ENCODE results near the gene CD83. TPM values are rescaled to one million over a fixed set of nuclear protein-coding genes. Genes with fewer than 3 reads are reported as not detected.

Gene CD83
- total and polyA plus RNA-seq, 4 donors = 1.00 to 9.6 (median 7.3) TPM

- H3K27ac ChIP-seq (ENCODE audit: low read depth in 1 of 2, low read length in 2 of 2) = no peak overlapping the region
- H3K4me3 ChIP-seq (ENCODE audit: low read length in 2 of 2) = no peak overlapping the region
- 86 to 88% methylated on average over 6 of the region's 6 CpGs for WGBS, 2 donors
- H3K9me3 ChIP-seq (ENCODE audit: control insufficient read depth, low read length) = no peaks in the 10 kb centered on the region
- intact Hi-C loops (cut with DNase I) = no loop called here
- H3K4me1 ChIP-seq (ENCODE audit: control insufficient read depth in 1 of 2, insufficient read depth in 2 of 2, low read length in 2 of 2) = no peaks in the 10 kb centered on the region
- ATAC-seq (ENCODE audit: low FRiP score) (no peak), DNase-seq (no peak)
- H3K36me3 ChIP-seq (ENCODE audit: control insufficient read depth in 1 of 2, insufficient read depth in 2 of 2, low read length in 1 of 2) = no peaks in the 10 kb centered on the region
- H3K27me3 ChIP-seq (ENCODE audit: control insufficient read depth in 1 of 2, insufficient read depth in 2 of 2, low read length in 1 of 2) = no peaks in the 10 kb centered on the region
Measured at GRCh38 chr6:14177413-14178082, 60.0 kb downstream of the CD83 start.

- Histone ChIP-seq H3K36me3 (ENCODE audit: control insufficient read depth in 1 of 2, insufficient read depth in 2 of 2, low read length in 1 of 2) (no peaks in the 10 kb centered on the region), H3K4me3 (ENCODE audit: low read length in 2 of 2) (no peak overlapping the region), H3K27me3 (ENCODE audit: control insufficient read depth in 1 of 2, insufficient read depth in 2 of 2, low read length in 1 of 2) (no peaks in the 10 kb centered on the region), H3K27ac (ENCODE audit: low read depth in 1 of 2, low read length in 2 of 2) (no peak overlapping the region), H3K9me3 (ENCODE audit: control insufficient read depth, low read length) (no peaks in the 10 kb centered on the region), H3K4me1 (ENCODE audit: control insufficient read depth in 1 of 2, insufficient read depth in 2 of 2, low read length in 2 of 2) (no peaks in the 10 kb centered on the region)
- DNase-seq (no peak), ATAC-seq (ENCODE audit: low FRiP score) (no peak)
- WGBS, 2 donors = 93 to 95% methylated on average over 5 of the region's 5 CpGs
- intact Hi-C loops (cut with DNase I) = no loop called here
Measured at GRCh38 chr6:14178083-14178445, 60.5 kb downstream of the CD83 start.

DNA sequence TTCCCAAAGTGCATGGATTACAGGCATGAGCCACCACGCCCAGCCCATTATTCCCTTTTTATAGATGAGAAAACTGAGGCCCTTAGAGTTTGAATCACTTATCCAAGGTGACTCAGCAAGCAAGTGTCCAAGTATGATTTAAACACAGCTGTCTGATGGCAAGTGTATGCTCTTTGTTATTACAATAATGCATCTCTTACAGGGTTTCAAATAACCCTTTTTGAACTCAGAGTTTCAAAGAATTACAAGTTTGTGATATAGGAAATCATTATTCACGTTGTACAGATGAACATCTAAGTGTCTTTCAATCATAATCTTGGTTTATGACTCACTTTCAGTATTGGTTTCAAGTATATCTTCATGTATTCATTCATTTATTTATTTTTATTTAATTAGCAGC lies 63.0 kb downstream of the CD83 start:
- Histone ChIP-seq H3K27ac (ENCODE audit: low read depth in 1 of 2, low read length in 2 of 2) (no peak overlapping the region), H3K4me3 (ENCODE audit: low read length in 2 of 2) (no peak overlapping the region), H3K9me3 (ENCODE audit: control insufficient read depth, low read length) (no peaks in the 10 kb centered on the region), H3K27me3 (ENCODE audit: control insufficient read depth in 1 of 2, insufficient read depth in 2 of 2, low read length in 1 of 2) (no peaks in the 10 kb centered on the region), H3K4me1 (ENCODE audit: control insufficient read depth in 1 of 2, insufficient read depth in 2 of 2, low read length in 2 of 2) (no peaks in the 10 kb centered on the region), H3K36me3 (ENCODE audit: control insufficient read depth in 1 of 2, insufficient read depth in 2 of 2, low read length in 1 of 2) (no peaks in the 10 kb centered on the region)
- ATAC-seq (ENCODE audit: low FRiP score) (no peak), DNase-seq (no peak)
- intact Hi-C loops (cut with DNase I) = no loop called here
- 92% methylated on average over 2 of the region's 2 CpGs for WGBS, 2 donors

GRCh38 chr6:14182916-14183315 lies 65.3 kb downstream of the CD83 start:
- no peak overlapping the region for H3K27ac ChIP-seq (ENCODE audit: low read depth in 1 of 2, low read length in 2 of 2)
- H3K4me1 ChIP-seq (ENCODE audit: control insufficient read depth in 1 of 2, insufficient read depth in 2 of 2, low read length in 2 of 2) = no peaks in the 10 kb centered on the region
- intact Hi-C loops (cut with DNase I) = no loop called here
- no peaks in the 10 kb centered on the region for H3K36me3 ChIP-seq (ENCODE audit: control insufficient read depth in 1 of 2, insufficient read depth in 2 of 2, low read length in 1 of 2)
- H3K9me3 ChIP-seq (ENCODE audit: control insufficient read depth, low read length) = no peaks in the 10 kb centered on the region
- H3K4me3 ChIP-seq (ENCODE audit: low read length in 2 of 2) = no peak overlapping the region
- DNase-seq (no peak), ATAC-seq (ENCODE audit: low FRiP score) (no peak)
- 38 to 82% methylated on average over 1 of the region's 1 CpG for WGBS, 2 donors
- H3K27me3 ChIP-seq (ENCODE audit: control insufficient read depth in 1 of 2, insufficient read depth in 2 of 2, low read length in 1 of 2) = no peaks in the 10 kb centered on the region

Other genes with a start within 250 kb of the CD83 start
- gene RNF182, start 192.8 kb upstream of the CD83 start, total RNA-seq = under 1 TPM; 0.36 to 0.60 TPM
- gene RNF182, start 192.8 kb upstream of the CD83 start, polyA plus RNA-seq = under 1 TPM in 1 of 2 donors, not detected in 1; 0.13 TPM

Data from aorta (tissue), 5 donors.